IMR-90 (cell line): ENCODE measurements around the gene PHACTR2. TPM values are rescaled to one million over a fixed set of nuclear protein-coding genes. Genes with fewer than 3 reads are reported as not detected.

Source experiments
- ATAC-seq: fragments of 200-7000 bp; cut with Tn5 transposase; 2 replicates; pipeline ENCODE4 v1.9.1; 2020; ENCODE audit warnings: low read depth, mild to moderate bottlenecking, moderate library complexity
- BruUV-seq: library from RNA; stranded (reverse); fragments of 400-500 nt; replicated peaks from 2 replicates; lab custom pipeline; 2021; lab: Mats Ljungman, UMichigan
- CTCF ChIA-PET: fragments of 300-600 bp; formaldehyde crosslinking; extraction: SDS; loops from one replicate; lab custom pipeline; 2021; ENCODE audit warnings: antibody characterized with exemption; lab: Yijun Ruan, JAX
- POLR2A ChIA-PET: fragments of 300-600 bp; sonication (Branson Sonifier 250); formaldehyde crosslinking; loops from one replicate; lab custom pipeline; 2022; ENCODE audit warnings: antibody characterized with exemption; ENCODE audit not compliant: unreplicated experiment; lab: Charles Lee
- DNase-seq: peaks from one replicate; pipeline ENCODE4 v3.0.0; 2013
- H2AFZ ChIP-seq: replicated peaks from 2 replicates; pipeline ENCODE3; 2013; ENCODE audit warnings: low read length, mild to moderate bottlenecking; ENCODE audit not compliant: poor library complexity
- H2AK5ac ChIP-seq: 2 replicates; pipeline ENCODE4 v1.6.1; 2013; ENCODE audit warnings: low read depth, low read length, inconsistent platforms
- H2AK9ac ChIP-seq: replicated peaks from 2 replicates; pipeline ENCODE3; 2013; ENCODE audit warnings: mild to moderate bottlenecking, low read depth, low read length, moderate library complexity; ENCODE audit not compliant: poor library complexity
- H2BK120ac ChIP-seq: 2 replicates; pipeline ENCODE4 v1.6.1; 2013; ENCODE audit warnings: low read depth, low read length, inconsistent platforms
- H2BK15ac ChIP-seq: 3 replicates; pipeline ENCODE4 v1.6.1; 2013; ENCODE audit warnings: low read depth, low read length, inconsistent platforms
- H2BK20ac ChIP-seq: 2 replicates; pipeline ENCODE4 v1.6.1; 2013; ENCODE audit warnings: low read depth, mild to moderate bottlenecking, inconsistent platforms, low read length, moderate library complexity
- H2BK5ac ChIP-seq: 2 replicates; pipeline ENCODE4 v1.6.1; 2013; ENCODE audit warnings: mild to moderate bottlenecking, low read depth, low read length, inconsistent platforms; ENCODE audit not compliant: poor library complexity, severe bottlenecking
- H3K14ac ChIP-seq: replicated peaks from 2 replicates; pipeline ENCODE4 v1.6.1; 2013; ENCODE audit warnings: low read depth, low read length, inconsistent platforms
- H3K18ac ChIP-seq: 2 replicates; pipeline ENCODE4 v1.6.1; 2013; ENCODE audit warnings: low read depth, low read length, control low read depth
- H3K23ac ChIP-seq: 2 replicates; pipeline ENCODE4 v1.6.1; 2013; ENCODE audit warnings: low read depth, low read length, inconsistent platforms
- H3K27ac ChIP-seq: 2 replicates; pipeline ENCODE4 v1.5.1; 2013; ENCODE audit warnings: mild to moderate bottlenecking, control low read depth, low read length; ENCODE audit not compliant: insufficient read depth
- H3K27me3 ChIP-seq: 2 replicates; pipeline ENCODE4 v1.6.1; 2013; ENCODE audit warnings: low read length; ENCODE audit not compliant: control insufficient read depth, insufficient read depth
- H3K36me3 ChIP-seq: 2 replicates; pipeline ENCODE4 v1.6.1; 2013; ENCODE audit warnings: low read length, mixed read lengths; ENCODE audit not compliant: control insufficient read depth, insufficient read depth
- H3K4ac ChIP-seq: 2 replicates; pipeline ENCODE4 v1.6.1; 2013; ENCODE audit warnings: low read depth, low read length, inconsistent platforms
- H3K4me1 ChIP-seq: 2 replicates; pipeline ENCODE4 v1.6.1; 2013; ENCODE audit warnings: low read length, mixed read lengths; ENCODE audit not compliant: control insufficient read depth, insufficient read depth
- H3K4me2 ChIP-seq: 2 replicates; pipeline ENCODE4 v1.6.1; 2013; ENCODE audit warnings: low read depth, mild to moderate bottlenecking, control low read depth, low read length, moderate library complexity
- H3K4me3 ChIP-seq: 2 replicates; pipeline ENCODE4 v1.5.1; 2013; ENCODE audit warnings: low read depth, mild to moderate bottlenecking, control low read depth, low read length, moderate library complexity; ENCODE audit not compliant: insufficient read depth
- H3K56ac ChIP-seq: 2 replicates; pipeline ENCODE4 v1.6.1; 2013; ENCODE audit warnings: low read length, inconsistent platforms; ENCODE audit not compliant: insufficient read depth; ENCODE audit errors: extremely low read depth
- H3K79me1 ChIP-seq, 2 experiments: 2 replicates each; pipeline ENCODE4 v1.6.1; 2013; ENCODE audit warnings: low read length in 2 of 2, inconsistent platforms in 1 of 2, low read depth in 1 of 2
- H3K9ac ChIP-seq: 2 replicates; pipeline ENCODE4 v1.6.1; 2013; ENCODE audit warnings: low read depth, low read length, control low read depth
- H3K9me1 ChIP-seq: 2 replicates; pipeline ENCODE4 v1.6.1; 2013; ENCODE audit warnings: low read length, inconsistent platforms; ENCODE audit not compliant: insufficient read depth
- H3K9me3 ChIP-seq: 2 replicates; pipeline ENCODE4 v1.6.1; 2013; ENCODE audit warnings: low read length; ENCODE audit not compliant: control insufficient read depth, insufficient read depth
- H4K20me1 ChIP-seq: 2 replicates; pipeline ENCODE4 v1.6.1; 2013; ENCODE audit warnings: low read length, inconsistent platforms; ENCODE audit not compliant: insufficient read depth
- H4K5ac ChIP-seq: 2 replicates; pipeline ENCODE4 v1.6.1; 2013; ENCODE audit warnings: mild to moderate bottlenecking, low read depth, low read length, control low read depth
- H4K8ac ChIP-seq, 2 experiments: 2 replicates each; pipeline ENCODE4 v1.6.1; 2013; ENCODE audit warnings: low read depth in 2 of 2, low read length in 2 of 2, control low read depth in 1 of 2, inconsistent platforms in 1 of 2
- H4K91ac ChIP-seq: 2 replicates; pipeline ENCODE4 v1.6.1; 2013; ENCODE audit warnings: low read depth, low read length, inconsistent platforms; ENCODE audit not compliant: insufficient read depth
- CHD1 ChIP-seq: IDR thresholded peaks from 2 replicates; pipeline ENCODE4 v1.6.1; 2012; ENCODE audit warnings: low read depth, low read length, improper control_type of control experiment
- MAFK ChIP-seq: IDR thresholded peaks from 2 replicates; pipeline ENCODE4 v1.6.1; 2012; ENCODE audit warnings: low read depth, low read length, improper control_type of control experiment
- MAZ ChIP-seq: IDR thresholded peaks from 2 replicates; pipeline ENCODE4 v1.6.1; 2012; ENCODE audit warnings: low read depth, mild to moderate bottlenecking, low read length, improper control_type of control experiment, moderate library complexity, borderline replicate concordance
- MXI1 ChIP-seq: IDR thresholded peaks from 2 replicates; pipeline ENCODE4 v1.6.1; 2012; ENCODE audit warnings: low read depth, mild to moderate bottlenecking, low read length, moderate library complexity, borderline replicate concordance
- WGBS, 2 experiments: methylation state at CpG; one replicate each; pipeline versions ENCODE4 v1.1.5 to v1.1.7; 2013; ENCODE audit warnings: missing lambda C conversion rate in 2 of 2; ENCODE audit not compliant: insufficient read length in 1 of 2; ENCODE audit errors: extremely low coverage in 2 of 2; 5-methylcytosine and 5-hydroxymethylcytosine counted together
- dilution Hi-C: fragments of 300-500 bp; cut with HindIII; formaldehyde crosslinking; loops from one replicate; pipeline ENCODE4 v1.14.3; 2018; ENCODE audit warnings: low sequenced_read_pairs; ENCODE audit not compliant: unreplicated experiment
- in situ Hi-C: fragments of 300-500 bp; cut with MboI; formaldehyde crosslinking; loops from 3 replicates; pipeline ENCODE4 v1.14.3; 2019; ENCODE audit warnings: low sequenced_read_pairs, inconsistent platforms, mixed read lengths
- intact Hi-C: fragments of 100-400 bp; cut with micrococcal nuclease; formaldehyde crosslinking; loops from 2 replicates; pipeline ENCODE4 v1.10.0; 2022
- polyA plus RNA-seq, 3 experiments: library from polyadenylated mRNA; depleted of rRNA; stranded (reverse); fragments of >200 nt; gene quantifications; 2 replicates each; pipeline ENCODE4 v1.2.3, GENCODE V29; 2012; ENCODE audit warnings: low replicate concordance in 1 of 3
- total RNA-seq: library from RNA; depleted of rRNA; stranded (reverse); fragments of >200 nt; gene quantifications from 2 replicates; pipeline ENCODE4 v1.2.3, GENCODE V29; 2012

The PHACTR2 gene
- total and polyA plus RNA-seq, 2 of the 4 experiments (the other 2 are of a cell fraction): 14.5 to 74.2 TPM

GRCh38 chr6:143838395-143838794 is 160.6 kb downstream of the PHACTR2 start:
- Histone ChIP-seq H4K5ac (no peak overlapping the region), H3K79me1 (peaks cover 0 to 3% of the 10 kb centered on the region in 2 experiments; a peak in 1 of 4 replicates), H3K9me3 (no peaks in the 10 kb centered on the region), H3K9ac (no peak overlapping the region), H2BK5ac (no peak overlapping the region), H3K4me2 (no peak overlapping the region), H4K91ac (no peak overlapping the region), H3K27ac (no peak overlapping the region), H2AK9ac (no peak overlapping the region), H4K20me1 (no peaks in the 10 kb centered on the region), H2AFZ (no peak overlapping the region), H3K4me3 (no peak overlapping the region), H3K23ac (no peak overlapping the region), H3K18ac (no peak overlapping the region), H2BK120ac (no peak overlapping the region), H2BK20ac (no peak overlapping the region), H2AK5ac (no peak overlapping the region), H3K27me3 (no peaks in the 10 kb centered on the region), H3K4me1 (no peaks in the 10 kb centered on the region; the same call in 1 of the 2 replicates), H3K36me3 (peaks cover 2% of the 10 kb centered on the region; the same call in 1 of the 2 replicates), H3K56ac (no peak overlapping the region), H3K14ac (no peak overlapping the region), H3K9me1 (no peaks in the 10 kb centered on the region), H2BK15ac (no peak overlapping the region), H3K4ac (no peak overlapping the region), H4K8ac (no peak overlapping the region)
- ATAC-seq (no peak), DNase-seq (no peak)
- BruUV-seq: no TSS peak
- intact Hi-C loops (no loop called here), in situ Hi-C loops (no loop called here), dilution Hi-C loops (no loop called here)
- POLR2A ChIA-PET: no interaction called here
- CTCF ChIA-PET: no interaction called here
- TF ChIP-seq MXI1 (no peak), MAFK (no peak), CHD1 (no peak), MAZ (no peak)
- 100% methylated on average over 1 of the region's 5 CpGs; no CpG with 5 or more reads in 1 of the 2 experiments for WGBS, 2 experiments
